Skeletal muscle tissue (tissue), 4 donors: ENCODE data around the gene ANGPTL2. TPM values are rescaled to one million over a fixed set of nuclear protein-coding genes. Genes with fewer than 3 reads are reported as not detected.

Experiments used
- H3K27ac ChIP-seq: one replicate; pipeline ENCODE4 v1.7.0; 2013; ENCODE audit warnings: mild to moderate bottlenecking, low read depth, low read length, inconsistent platforms
- H3K27me3 ChIP-seq, 3 donors: one replicate each; pipeline ENCODE4 v1.7.0; 2013; ENCODE audit warnings: low read length in 3 of 3; ENCODE audit not compliant: control insufficient read depth in 3 of 3, insufficient read depth in 3 of 3
- H3K36me3 ChIP-seq, 3 donors: one replicate each; pipeline ENCODE4 v1.7.0; 2013; ENCODE audit warnings: low read length in 3 of 3; ENCODE audit not compliant: control insufficient read depth in 3 of 3, insufficient read depth in 3 of 3
- H3K4me1 ChIP-seq, 3 donors: one replicate each; pipeline ENCODE4 v1.7.0; 2013; ENCODE audit warnings: low read length in 3 of 3, mild to moderate bottlenecking in 3 of 3; ENCODE audit not compliant: control insufficient read depth in 3 of 3, insufficient read depth in 3 of 3
- H3K4me3 ChIP-seq, 3 donors: one replicate each; pipeline ENCODE4 v1.7.0; 2013; ENCODE audit warnings: low read length in 3 of 3
- H3K9ac ChIP-seq, 3 donors: one replicate each; pipeline ENCODE4 v1.7.0; 2013; ENCODE audit warnings: low read length in 3 of 3, mild to moderate bottlenecking in 3 of 3, moderate library complexity in 2 of 3, low read depth in 1 of 3
- H3K9me3 ChIP-seq, 3 donors: one replicate each; pipeline ENCODE4 v1.7.0; 2013; ENCODE audit warnings: low read length in 3 of 3; ENCODE audit not compliant: control insufficient read depth in 3 of 3
- total RNA-seq: library from RNA; depleted of rRNA; stranded (reverse); fragments of >200 nt; gene quantifications from one replicate; pipeline ENCODE4 v1.2.3, GENCODE V29; 2014
- donor health status: Osteomylitis.

The ANGPTL2 gene
- total RNA-seq, 1 donor from 2014 or later, result 37.6 TPM

DNA sequence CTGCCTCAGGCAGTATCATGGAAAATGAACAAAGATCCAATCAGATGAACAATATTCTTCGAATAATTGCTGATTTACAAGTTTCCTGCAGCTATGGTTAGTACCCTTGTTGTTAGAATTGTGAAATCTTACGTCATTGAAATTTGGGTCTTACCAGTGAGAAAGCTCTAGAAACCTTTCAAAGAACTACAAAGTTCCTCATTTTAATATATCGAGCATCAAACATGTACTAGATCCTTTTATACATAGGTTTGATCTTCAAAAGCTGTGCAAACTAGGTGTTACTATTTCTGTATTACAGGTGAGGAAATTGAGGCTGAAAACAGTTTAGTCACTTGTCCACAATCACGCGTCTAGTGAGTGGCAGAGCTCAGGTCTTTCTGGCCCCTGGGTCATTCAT lies 43.7 kb upstream of the ANGPTL2 start:
- Histone ChIP-seq H3K27ac (no peak overlapping the region), H3K9ac (no peak overlapping the region), H3K4me3 (no peak overlapping the region), H3K4me1 (peaks cover 10 to 16% (median 16%) of the 10 kb centered on the region in 3 donors), H3K9me3 (no peaks in the 10 kb centered on the region), H3K36me3 (peaks cover 0 to 4% (median 0%) of the 10 kb centered on the region in 3 donors), H3K27me3 (no peaks in the 10 kb centered on the region)

DNA sequence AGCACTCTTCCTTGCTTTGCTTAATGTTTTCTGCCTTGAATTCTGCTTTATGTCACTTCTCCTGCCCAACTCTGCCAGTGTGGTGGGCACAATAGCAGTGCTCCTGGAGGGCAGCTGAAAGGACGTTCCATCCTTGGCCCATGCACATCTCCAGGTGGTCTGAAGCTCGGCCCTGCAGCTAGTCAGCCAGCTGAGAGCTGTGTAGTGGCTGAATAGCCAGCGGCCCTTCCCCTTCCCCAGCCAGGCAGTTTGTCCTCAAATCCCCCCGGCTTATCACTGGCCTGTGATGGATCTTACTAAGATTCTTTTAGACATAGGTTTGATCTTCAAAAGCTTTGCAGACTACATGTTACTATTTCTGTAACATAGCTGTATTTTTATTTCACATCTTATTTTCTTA lies 42.7 kb upstream of the ANGPTL2 start:
- H3K27ac ChIP-seq, result no peak overlapping the region
- peaks cover 19 to 26% (median 22%) of the 10 kb centered on the region in 3 donors for H3K4me1 ChIP-seq
- no peaks in the 10 kb centered on the region for H3K9me3 ChIP-seq
- no peaks in the 10 kb centered on the region for H3K27me3 ChIP-seq
- H3K9ac ChIP-seq, result no peak overlapping the region
- no peak overlapping the region for H3K4me3 ChIP-seq
- H3K36me3 ChIP-seq, result peaks cover 0 to 4% (median 0%) of the 10 kb centered on the region in 3 donors

DNA sequence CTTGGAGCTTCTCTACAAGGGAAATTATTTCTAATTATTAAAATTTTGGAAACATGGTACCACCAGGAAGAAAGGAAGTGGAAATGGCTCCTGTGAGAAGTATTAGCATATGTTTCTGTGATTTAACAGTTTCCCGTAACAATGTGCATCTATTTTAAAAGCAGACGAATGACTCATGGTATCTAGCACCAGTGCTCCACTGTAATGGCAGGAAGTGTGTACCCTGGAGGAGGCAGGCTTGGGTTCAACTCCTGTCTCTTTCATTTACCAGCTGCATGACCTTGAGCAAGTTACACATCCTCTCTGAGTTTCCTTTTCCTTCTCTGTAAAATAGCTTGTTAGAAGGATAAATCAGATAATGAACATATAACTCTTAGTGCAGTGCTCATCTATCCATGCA lies 41.0 kb upstream of the ANGPTL2 start:
- Histone ChIP-seq H3K9ac (no peak overlapping the region), H3K27me3 (no peaks in the 10 kb centered on the region), H3K9me3 (no peaks in the 10 kb centered on the region), H3K36me3 (no peaks in the 10 kb centered on the region), H3K27ac (no peak overlapping the region), H3K4me3 (no peak overlapping the region), H3K4me1 (peaks cover 31 to 39% (median 33%) of the 10 kb centered on the region in 3 donors)

DNA sequence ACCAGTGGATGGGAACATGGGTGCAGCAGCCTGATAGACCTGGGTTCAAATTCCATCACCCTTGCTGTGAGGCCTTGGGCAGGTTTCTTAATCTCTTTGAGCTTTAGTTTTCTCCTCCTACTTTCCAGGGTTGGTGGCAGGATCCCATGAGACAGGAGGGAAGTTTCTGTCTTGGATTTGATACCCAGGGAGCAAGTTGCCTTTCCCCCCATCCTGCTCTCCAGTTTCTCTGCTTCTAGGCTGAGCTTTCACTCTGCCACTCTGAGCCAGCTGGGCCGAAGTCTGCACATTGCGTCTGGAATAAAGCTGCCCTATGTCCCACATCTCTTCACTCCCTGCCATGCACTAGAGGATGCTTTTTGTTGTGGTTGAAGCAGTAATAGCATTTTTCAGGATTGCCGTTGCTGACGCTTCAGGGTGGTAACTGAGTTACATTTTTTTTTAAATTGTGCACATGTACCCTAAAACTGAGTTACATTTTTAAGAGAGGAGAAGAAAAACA lies 40.5 kb upstream of the ANGPTL2 start:
- no peak overlapping the region for H3K4me3 ChIP-seq
- H3K36me3 ChIP-seq, result no peaks in the 10 kb centered on the region
- no peaks in the 10 kb centered on the region for H3K27me3 ChIP-seq
- H3K9ac ChIP-seq, result no peak overlapping the region
- no peak overlapping the region for H3K27ac ChIP-seq
- no peaks in the 10 kb centered on the region for H3K9me3 ChIP-seq
- peaks cover 31 to 39% (median 33%) of the 10 kb centered on the region in 3 donors for H3K4me1 ChIP-seq

DNA sequence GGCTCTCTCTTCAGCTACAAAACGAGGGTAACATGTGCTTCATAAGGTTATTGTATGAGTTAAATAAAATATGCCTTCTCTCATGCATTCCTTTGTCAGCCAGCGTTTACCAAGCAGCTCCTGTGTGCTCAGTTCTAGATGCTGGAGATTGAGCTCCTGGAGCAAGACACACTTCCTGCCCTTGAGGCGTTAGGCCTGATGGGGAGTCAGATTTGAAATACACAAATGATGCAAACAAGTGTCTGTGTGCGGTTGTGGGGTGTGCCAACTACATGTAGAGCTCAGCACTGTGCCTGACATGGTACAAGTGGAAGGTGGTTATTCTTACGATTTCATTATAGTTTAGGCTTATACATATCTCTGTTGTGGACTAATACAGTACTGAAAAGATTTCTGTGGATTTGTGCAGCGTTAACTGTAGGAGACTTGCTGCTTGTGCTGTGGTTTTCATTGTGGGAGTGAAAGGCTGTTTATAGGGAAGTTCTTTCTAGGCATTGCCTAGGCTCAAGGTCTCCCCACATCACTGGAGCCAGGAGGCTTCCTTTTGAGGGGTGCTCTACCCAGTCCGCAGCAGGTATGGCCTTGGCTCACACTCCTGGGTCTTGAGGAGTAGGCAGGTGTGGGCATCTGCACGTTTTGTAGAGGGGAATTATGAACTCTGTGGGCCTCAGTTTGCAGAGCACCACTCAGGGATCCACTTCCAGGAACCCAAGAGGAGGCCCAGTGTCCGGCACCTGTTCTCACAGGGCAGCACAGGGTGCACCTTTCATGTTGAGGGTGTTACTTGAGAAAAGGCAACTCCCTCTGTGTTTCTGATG lies 39.8 kb upstream of the ANGPTL2 start:
- Histone ChIP-seq H3K27me3 (no peaks in the 10 kb centered on the region), H3K36me3 (no peaks in the 10 kb centered on the region), H3K4me3 (no peak overlapping the region), H3K4me1 (peaks cover 31 to 39% (median 33%) of the 10 kb centered on the region in 3 donors), H3K9me3 (no peaks in the 10 kb centered on the region), H3K9ac (no peak overlapping the region), H3K27ac (no peak overlapping the region)

DNA sequence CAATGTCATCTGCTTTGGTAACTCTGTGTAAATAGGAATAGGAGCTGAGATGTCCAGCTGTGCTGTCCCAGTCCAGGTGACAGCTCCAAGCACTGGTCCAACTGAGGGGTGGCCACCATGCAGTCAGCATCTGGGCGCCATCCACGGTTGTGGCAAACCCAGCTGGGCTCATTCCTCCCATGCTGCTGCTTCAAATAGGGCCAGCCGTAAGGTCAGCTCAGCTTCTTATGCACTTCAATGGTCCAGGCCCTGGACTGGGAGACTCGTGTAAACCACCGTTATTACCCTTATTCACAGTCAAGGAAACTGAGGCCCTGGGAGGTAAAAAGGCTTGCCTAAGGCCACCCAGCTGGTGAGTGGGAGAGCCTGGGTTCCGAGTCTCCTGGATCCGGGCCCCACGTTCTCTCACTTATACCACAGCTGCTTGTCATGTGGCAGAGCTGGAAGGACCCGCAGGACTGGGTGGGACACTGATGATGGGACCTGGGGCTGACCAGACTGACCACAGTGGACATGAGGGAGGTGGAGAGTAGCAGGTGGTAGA lies 38.7 kb upstream of the ANGPTL2 start:
- Histone ChIP-seq H3K4me1 (peaks cover 31 to 39% (median 31%) of the 10 kb centered on the region in 3 donors), H3K27ac (no peak overlapping the region), H3K4me3 (no peak overlapping the region), H3K36me3 (no peaks in the 10 kb centered on the region), H3K9me3 (no peaks in the 10 kb centered on the region), H3K9ac (no peak overlapping the region), H3K27me3 (no peaks in the 10 kb centered on the region)

DNA sequence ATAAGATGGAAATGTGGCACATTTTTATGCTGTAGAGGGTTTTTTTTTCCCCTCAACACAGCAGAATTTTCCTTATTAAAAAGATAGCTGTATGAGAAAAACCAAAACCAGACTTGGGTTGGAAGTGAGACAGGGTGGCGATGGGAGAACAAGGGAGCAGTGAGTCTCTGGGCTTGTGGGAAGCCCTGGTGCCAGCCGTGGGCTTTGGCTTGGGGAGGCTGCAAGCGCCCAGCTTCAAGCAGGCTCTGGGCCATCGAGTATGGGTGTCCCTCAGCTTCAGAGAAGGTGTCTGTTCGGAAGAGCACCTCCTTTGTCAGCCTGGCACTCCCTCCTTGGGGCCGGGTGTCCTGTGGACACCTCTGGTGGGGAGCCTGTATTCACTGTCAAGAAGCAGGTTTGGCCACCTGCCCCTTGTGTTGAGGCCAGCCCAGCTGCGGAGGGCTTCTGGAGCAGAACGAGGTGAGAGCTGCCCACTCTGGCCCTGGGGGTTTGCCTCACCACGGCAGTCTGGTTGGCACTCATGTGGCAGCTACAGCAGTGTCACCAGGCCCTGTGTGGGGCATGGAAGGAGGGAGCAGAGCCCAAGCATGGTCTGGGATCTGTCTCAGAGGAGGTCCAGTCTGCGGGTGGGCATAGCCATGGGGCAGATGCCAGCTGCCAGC lies 37.6 kb upstream of the ANGPTL2 start:
- Histone ChIP-seq H3K36me3 (no peaks in the 10 kb centered on the region), H3K27me3 (no peaks in the 10 kb centered on the region), H3K9me3 (no peaks in the 10 kb centered on the region), H3K4me1 (peaks cover 35 to 45% (median 36%) of the 10 kb centered on the region in 3 donors), H3K9ac (peak overlapping the region in 2 of 3 donors; percentile 23 to 60), H3K4me3 (no peak overlapping the region), H3K27ac (peak overlapping the region; percentile 55)

DNA sequence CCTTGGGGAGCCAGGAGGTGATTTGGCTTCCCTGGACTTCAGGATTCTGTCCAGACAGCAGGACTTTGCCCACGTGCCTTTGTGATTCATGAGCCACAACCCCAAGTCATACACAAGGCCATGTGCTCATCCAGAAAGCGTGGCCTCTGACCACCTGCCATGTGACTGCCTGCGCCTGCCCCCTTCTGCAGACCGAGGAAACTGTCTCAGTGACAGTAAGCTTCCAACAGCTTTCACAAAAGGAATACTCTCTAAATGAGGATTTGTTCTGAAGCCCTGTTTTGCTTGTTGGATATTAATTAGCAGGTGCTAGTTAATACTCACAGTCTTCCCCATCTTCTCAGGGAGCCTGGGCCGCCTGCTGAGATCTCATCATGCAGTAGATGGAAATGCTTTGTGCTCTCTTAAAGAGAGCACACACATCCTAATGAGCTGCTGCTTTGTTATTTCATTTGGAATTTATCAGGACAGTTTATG lies 36.9 kb upstream of the ANGPTL2 start:
- no peaks in the 10 kb centered on the region for H3K9me3 ChIP-seq
- H3K9ac ChIP-seq, result peak overlapping the region in 1 of 3 donors; percentile 68
- H3K27ac ChIP-seq, result peak overlapping the region; percentile 57
- no peaks in the 10 kb centered on the region for H3K36me3 ChIP-seq
- H3K4me3 ChIP-seq, result no peak overlapping the region
- no peaks in the 10 kb centered on the region for H3K27me3 ChIP-seq
- H3K4me1 ChIP-seq, result peaks cover 41 to 52% (median 43%) of the 10 kb centered on the region in 3 donors

DNA sequence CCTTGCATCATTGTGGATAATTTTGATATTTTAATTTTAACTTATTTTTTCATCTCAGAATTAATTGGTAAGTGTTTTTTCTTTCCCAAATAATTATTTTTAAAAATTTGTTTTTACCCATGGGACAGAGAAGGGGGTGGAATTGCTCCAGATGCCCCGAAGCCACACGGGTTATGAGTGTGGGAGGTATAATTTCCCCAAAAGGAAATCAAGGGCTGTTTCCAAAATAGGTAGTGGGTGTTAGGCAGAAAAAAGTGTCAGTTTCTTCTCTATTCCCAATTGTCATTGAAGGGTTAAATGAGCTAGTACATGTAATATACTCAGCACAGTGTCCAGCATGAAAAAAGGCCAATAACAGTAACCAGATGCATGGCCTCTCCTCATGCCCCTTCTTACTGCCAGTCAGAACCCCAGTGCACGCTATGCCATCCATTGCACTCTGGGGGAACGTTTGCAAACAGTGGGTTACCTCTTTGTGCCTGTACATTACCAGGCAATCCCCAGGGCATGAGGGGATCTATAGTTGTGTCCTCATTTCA lies 36.4 kb upstream of the ANGPTL2 start:
- Histone ChIP-seq H3K4me3 (no peak overlapping the region), H3K27me3 (no peaks in the 10 kb centered on the region), H3K9me3 (no peaks in the 10 kb centered on the region), H3K36me3 (no peaks in the 10 kb centered on the region), H3K9ac (no peak overlapping the region), H3K4me1 (peaks cover 46 to 57% (median 48%) of the 10 kb centered on the region in 3 donors), H3K27ac (peak overlapping the region; percentile 57)
